GM06990 (cell line): ENCODE results near the gene PMEPA1.
"Not testable (repeated sequence)": the region's sequence is repeated elsewhere in the genome, so short reads cannot be mapped to it uniquely, and the experiment has no call there.

ENCODE experiments used
- DNase-seq: peaks from one replicate; pipeline ENCODE4 v3.0.0-alpha.2; 2011; ENCODE audit not compliant: insufficient read length; ENCODE audit errors: extremely low read depth
- H3K27me3 ChIP-seq: replicated peaks from 2 replicates; pipeline ENCODE4 v1.6.0; 2011; ENCODE audit warnings: low read length; ENCODE audit not compliant: control insufficient read depth, insufficient read depth
- H3K36me3 ChIP-seq: 2 replicates; pipeline ENCODE4 v1.5.1; 2011; ENCODE audit warnings: low read length; ENCODE audit not compliant: control insufficient read depth, insufficient read depth
- H3K4me3 ChIP-seq: replicated peaks from 2 replicates; pipeline ENCODE4 v1.5.1; 2011; ENCODE audit warnings: low read depth, mild to moderate bottlenecking, control low read depth, low read length
- CTCF ChIP-seq: IDR thresholded peaks from 2 replicates; pipeline ENCODE4 v1.5.1; 2011; ENCODE audit warnings: low read length, control low read depth, mild to moderate bottlenecking, inconsistent platforms; ENCODE audit not compliant: insufficient read depth, poor library complexity, severe bottlenecking

The PMEPA1 gene

DNA sequence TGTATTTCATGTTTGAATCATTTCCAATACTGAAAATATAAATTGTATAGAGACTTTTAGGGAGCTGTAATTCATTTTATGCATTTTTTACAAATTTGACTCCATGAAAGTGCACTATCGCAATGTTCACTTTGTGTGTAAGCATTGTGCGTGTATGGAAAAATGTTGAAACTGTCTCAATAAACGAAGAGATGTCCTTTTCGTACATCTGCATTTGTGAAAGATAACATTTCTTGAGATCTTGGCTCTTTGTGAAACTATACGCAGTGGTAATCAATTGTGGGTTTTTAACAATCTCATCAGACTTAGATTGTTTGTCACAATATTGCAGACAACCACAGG lies 70.9 kb downstream of the PMEPA1 start:
- no peak for DNase-seq
- no peaks in the 10 kb centered on the region for H3K27me3 ChIP-seq
- no peak for TF ChIP-seq CTCF
- H3K4me3 ChIP-seq = no peak overlapping the region
- H3K36me3 ChIP-seq = no peaks in the 10 kb centered on the region

DNA sequence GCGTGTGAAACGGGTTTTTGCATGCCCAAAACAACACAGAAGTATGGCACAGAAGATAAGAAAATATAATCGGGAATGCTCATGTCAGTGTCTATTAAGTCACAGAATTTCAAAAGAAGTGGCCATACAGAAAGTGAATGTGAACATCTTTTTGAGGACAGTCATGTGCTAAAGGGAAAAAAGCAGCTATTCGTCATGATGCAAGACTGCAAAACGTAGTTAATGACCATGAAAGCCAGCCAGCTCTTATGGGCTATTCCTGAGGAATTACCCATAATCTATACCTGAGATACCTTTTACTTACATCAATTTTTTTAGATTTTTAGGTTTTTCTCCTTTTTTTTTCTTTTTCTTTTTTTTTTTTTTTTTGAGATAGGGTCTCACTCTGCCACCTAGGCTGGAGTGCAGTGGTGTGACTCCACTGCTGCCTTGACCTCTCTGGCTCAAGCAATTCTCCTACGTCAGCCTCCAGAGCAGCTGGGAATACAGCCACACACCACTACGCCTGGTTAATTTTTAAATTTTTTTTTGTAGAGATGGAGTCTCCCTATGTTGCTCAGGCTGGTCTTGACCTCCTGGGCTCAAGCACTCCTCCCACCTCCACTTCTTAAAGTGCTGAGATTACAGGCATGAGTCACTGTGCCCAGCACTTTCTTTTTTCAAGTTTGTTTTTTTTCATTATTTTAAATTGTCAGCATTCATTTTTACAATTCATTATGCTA lies 71.5 kb downstream of the PMEPA1 start:
- H3K27me3 ChIP-seq = no peaks in the 10 kb centered on the region
- no peaks in the 10 kb centered on the region for H3K36me3 ChIP-seq
- no peak for TF ChIP-seq CTCF
- DNase-seq = no peak
- H3K4me3 ChIP-seq = no peak overlapping the region

DNA sequence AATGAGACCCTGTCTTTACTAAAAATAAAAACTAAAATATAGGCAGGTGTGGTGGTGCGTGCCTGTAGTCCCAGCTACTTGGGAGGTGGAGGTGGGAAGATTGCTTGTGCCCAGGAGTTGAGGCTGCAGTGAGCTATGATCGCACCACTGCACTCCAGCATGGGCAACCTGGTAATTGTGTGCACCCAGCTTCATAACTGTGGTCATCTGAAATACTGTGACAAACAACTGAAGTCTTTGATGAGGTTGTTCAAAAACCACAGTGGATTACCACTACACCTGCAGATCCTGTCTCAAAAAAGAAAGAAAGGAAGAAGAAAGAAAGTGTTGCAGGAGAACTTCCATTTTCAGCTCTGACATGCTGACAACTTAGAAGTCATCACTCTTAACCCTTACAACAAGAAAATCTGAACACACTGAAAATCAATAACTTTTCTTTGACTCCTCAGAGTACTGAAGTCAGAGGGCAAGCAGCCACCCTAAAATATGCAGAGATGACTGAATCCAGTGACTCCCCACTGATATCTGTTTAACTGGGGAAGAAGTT lies 75.8 kb downstream of the PMEPA1 start:
- no peaks in the 10 kb centered on the region for H3K36me3 ChIP-seq
- no peak overlapping the region for H3K4me3 ChIP-seq
- H3K27me3 ChIP-seq = no peaks in the 10 kb centered on the region; the same call in 1 of the 2 replicates
- no peak for DNase-seq
- TF ChIP-seq CTCF = no peak

DNA sequence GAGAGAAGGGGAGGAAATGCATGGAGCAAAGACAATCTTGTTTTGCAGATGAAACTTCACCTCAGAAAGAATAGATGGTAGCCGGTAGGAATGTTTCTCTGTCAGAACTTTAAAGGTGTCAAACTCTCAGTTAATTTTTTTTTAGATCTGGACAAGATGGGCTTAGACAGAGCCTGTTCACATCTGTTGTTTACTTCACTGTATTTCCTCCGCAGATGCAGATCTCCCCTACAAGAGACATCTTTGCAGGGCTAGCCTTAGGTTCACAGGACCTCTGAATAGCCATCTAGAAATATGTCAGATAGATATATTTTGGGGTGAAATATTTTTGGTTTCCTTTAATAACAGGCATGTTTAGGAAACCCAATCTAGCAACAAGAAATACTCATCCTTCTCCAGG lies 77.5 kb downstream of the PMEPA1 start:
- TF ChIP-seq CTCF = no peak
- no peak for DNase-seq
- no peak overlapping the region for H3K4me3 ChIP-seq
- no peaks in the 10 kb centered on the region for H3K36me3 ChIP-seq
- no peaks in the 10 kb centered on the region; the same call in 1 of the 2 replicates for H3K27me3 ChIP-seq

DNA sequence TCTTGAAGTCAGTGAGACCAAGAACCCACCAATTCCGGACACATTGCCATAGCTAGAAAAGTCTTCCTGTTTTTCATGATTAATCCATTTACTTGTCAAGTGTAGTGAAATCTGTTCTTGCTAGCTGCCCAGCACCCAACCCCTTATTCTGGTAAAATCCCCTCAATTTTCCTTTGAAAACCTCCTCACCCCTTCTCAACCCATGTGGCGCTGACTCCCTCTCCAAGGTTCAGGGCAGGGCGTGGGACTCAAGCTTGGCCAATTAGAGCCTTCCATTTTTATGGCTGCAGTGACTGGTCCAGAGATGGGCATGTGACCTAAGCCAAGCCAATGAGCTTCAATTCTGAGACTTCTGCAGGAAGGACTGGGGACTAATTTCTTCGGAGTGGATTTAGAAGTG lies 79.8 kb downstream of the PMEPA1 start:
- Histone ChIP-seq H3K36me3 (no peaks in the 10 kb centered on the region), H3K27me3 (no peaks in the 10 kb centered on the region; the same call in 1 of the 2 replicates), H3K4me3 (no peak overlapping the region)
- no peak for DNase-seq
- TF ChIP-seq CTCF = no peak

DNA sequence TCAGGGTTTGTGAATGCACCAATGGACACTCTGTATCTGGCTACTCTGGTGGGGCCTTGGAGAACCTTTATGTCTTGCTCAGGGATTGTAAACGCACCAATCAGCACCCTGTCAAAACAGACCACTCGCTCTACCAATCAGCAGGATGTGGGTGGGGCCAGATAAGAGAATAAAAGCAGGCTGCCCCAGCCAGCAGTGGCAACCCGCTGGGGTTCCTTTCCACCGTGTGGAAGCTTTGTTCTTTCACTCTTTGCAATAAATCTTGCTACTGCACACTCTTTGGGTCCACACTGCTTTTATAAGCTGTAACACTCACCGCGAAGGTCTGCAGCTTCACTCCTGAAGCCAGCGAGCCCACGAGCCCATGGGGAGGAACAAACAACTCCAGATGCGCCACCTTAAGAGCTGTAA lies 80.3 kb downstream of the PMEPA1 start:
- not testable (repeated sequence) for DNase-seq, H3K36me3 ChIP-seq, H3K27me3 ChIP-seq

DNA sequence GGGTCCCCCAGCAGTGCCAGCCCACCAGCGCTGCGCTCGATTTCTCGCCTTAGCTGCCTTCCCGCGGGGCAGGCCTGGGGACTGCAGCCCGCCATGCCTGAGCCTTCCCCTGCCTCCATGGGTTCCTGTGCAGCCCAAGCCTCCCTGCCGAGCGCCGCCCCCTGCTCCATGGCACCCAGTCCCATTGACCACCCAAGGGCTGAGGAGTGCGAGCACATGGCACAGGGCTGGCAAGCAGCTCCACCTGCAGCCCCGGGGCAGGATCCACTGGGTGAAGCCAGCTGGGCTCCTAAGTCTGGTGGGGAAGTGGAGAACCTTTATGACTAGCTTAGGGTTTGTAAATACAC lies 80.9 kb downstream of the PMEPA1 start:
- not testable (repeated sequence) for H3K4me3 ChIP-seq, DNase-seq, H3K27me3 ChIP-seq, H3K36me3 ChIP-seq

More for the DNA sequence above, 80.3 kb downstream of the PMEPA1 start:
- not testable (repeated sequence) for H3K4me3 ChIP-seq
